HG03175 (cell line): ENCODE data around the gene SYNE2.
"Not testable (repeated sequence)": the region's sequence is repeated elsewhere in the genome, so short reads cannot be mapped to it uniquely, and the experiment has no call there.

ENCODE experiments used
- ATAC-seq: cut with Tn5 transposase; IDR thresholded peaks from one replicate; pipeline ENCODE4 v1.9.1; 2021; ENCODE audit warnings: mild to moderate bottlenecking, moderate library complexity; ENCODE audit not compliant: unreplicated experiment

Gene SYNE2

DNA sequence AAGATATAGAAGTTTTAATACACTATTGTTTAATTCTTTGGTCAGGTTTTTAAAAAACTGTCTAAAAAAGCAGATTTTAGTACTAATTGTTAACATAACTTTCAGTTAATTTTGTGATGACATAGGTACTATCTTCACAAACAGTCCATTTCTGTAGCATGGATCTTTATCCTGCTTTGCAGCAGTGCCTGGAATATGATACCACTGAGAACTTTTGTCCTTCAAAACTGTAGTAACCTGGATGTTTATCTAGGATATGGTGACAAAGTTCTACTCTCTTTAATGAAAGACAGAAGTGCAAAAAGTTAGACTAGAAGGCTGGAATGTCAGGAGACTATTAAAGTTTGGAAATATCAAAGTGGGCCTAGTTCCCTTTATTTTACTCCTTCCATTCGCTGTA lies 159.9 kb downstream of the SYNE2 start:
- no peak for ATAC-seq

DNA sequence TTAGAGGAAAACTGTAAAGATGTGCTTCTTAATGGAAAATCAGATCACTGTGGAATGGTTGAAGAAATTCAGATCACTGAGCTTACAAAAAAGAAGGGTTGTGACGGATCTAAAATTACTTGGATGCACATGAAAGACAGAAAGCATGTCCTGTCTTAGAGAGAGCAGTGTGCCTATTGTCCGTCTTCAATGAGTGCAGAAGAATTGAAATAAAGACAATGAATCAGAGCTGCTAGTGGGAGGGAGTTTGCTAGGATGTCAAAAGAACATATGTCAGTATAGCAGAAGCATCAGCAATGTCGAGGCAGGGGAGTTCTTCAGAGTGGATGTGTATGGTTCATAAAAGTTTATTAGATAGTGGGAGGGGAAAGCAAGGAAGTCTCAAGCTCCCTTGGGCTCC lies 172.7 kb downstream of the SYNE2 start:
- no peak for ATAC-seq

- no peak for ATAC-seq
Observed at GRCh38 chr14:64026600-64026999, 173.8 kb downstream of the SYNE2 start.

DNA sequence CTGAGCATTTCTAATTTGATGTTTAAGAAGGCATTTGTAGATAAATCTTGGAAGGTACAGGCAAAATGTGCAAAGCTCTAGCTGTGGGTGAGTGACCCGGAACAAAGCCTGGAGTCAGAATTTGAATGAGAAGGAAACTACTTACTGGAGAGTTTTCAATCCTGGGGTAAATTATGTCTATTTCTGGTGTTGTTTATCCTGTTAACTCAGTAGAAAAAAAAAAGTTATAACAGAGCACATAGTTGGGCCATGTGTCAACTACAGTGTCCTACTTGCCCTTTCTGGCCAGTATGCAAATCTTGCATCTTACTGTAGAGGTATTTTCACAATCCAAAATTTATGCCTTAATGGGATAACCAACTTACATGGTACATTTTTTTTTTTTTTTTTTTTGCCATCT lies 182.3 kb downstream of the SYNE2 start:
- ATAC-seq: no peak

DNA sequence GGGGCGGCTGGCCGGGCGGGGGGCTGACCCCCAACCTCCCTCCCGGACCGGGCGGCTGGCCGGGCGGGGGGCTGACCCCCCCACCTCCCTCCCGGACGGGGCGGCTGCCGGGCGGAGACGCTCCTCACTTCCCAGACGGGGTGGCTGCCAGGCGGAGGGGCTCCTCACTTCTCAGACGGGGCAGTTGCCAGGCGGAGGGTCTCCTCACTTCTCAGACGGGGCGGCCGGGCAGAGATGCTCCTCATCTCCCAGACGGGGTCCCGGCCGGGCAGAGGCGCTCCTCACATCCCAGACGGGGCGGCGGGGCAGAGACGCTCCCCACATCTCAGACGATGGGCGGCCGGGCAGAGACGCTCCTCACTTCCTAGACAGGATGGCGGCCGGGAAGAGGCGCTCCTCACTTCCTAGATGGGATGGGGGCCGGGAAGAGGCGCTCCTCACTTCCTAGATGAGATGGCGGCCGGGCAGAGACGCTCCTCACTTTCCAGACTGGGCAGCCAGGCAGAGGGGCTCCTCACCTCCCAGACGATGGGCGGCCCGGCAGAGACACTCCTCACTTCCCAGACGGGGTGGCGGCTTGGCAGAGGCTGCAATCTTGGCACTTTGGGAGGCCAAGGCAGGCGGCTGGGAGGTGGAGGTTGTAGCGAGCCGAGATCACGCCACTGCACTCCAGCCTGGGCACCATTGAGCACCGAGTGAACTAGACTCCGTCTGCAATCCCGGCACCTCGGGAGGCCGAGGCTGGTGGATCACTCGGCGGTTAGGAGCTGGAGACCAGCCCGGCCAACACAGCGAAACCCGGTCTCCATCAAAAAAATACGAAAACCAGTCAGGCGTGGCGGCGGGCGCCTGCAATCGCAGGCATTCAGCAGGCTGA lies 185.3 kb downstream of the SYNE2 start:
- ATAC-seq: not testable (repeated sequence)

DNA sequence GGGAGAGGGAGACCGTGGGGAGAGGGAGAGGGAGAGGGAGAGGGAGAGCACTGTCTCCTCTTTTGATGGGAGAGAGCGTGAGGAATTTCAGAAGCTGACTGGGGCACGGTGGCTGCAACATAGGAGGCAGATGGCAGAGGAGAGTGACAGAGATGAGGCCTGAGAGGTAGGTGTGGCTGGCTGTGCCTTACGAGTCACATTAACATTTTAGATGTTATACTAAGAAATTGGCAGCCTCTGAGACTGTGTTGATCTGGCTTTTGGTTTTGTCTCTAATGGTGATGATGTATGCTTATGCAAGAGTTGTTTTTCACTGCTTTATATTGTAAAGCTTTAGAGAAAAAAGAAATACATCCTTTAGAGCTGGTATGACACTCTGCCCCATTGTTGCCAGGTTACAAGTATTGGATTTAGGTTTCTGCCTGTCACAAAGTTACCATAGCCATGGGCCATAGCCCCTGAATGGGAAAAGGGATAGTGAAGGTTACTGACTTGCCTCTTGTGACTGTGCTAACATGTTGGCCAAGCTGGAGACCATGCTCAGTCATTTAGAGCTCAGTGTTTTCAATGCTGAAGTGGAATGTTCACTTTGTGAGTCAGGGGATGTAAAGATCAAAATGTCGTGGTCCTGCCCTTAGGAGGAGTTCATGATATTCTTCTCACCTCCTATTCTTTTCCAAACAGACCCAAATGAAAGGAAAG lies 186.2 kb downstream of the SYNE2 start:
- ATAC-seq: no peak

- no peak for ATAC-seq
Observed at GRCh38 chr14:64040044-64040443, 187.2 kb downstream of the SYNE2 start.

GRCh38 chr14:64043296-64043695 lies 190.5 kb downstream of the SYNE2 start:
- ATAC-seq: not testable (repeated sequence)

- ATAC-seq: no peak
Observed at GRCh38 chr14:64045091-64045490, 192.3 kb downstream of the SYNE2 start.

- ATAC-seq: no peak
Observed at GRCh38 chr14:64049616-64050381, 197.0 kb downstream of the SYNE2 start.

- no peak for ATAC-seq
Observed at GRCh38 chr14:64053694-64054669, 201.2 kb downstream of the SYNE2 start.

- ATAC-seq: no peak
Observed at GRCh38 chr14:64059454-64060198, 206.8 kb downstream of the SYNE2 start.

DNA sequence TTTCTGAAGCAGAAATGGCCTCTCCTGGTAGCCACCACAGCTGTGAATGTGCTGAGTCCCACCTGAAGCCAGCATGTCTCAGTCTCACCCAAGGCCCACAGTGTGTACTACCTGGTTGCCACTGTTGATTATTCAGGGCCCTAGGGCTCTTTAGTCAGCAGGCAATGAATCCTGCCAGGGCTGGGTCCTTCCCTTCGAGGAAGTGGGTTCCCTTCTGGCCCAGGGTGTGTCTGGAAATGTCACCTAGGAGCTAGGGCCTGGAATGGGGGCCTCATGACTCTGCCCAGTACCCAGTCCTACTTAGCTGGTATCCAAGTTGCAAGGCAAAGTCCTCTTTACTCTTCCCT lies 207.4 kb downstream of the SYNE2 start:
- no peak for ATAC-seq

DNA sequence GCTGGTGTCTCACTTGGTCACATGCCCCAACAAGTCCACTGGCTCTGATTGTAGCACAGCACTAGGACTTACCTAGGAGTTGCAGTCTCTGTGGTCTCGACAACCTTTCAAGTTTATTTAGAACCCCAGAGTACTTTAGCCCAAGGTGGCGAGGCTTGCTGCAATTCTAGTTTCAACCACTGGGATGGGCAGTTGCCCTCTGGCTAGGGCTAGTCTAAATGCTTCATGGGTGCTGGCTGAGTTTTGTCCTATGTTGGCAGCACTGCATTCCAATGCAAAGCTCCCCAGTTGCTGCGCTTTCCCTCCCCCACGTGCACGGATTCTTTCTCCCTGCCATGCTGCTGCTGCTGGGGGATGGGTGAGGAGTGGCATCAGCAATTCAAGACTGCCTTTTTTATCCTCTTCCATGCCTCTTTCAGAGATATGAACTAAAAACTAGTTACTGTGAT lies 207.9 kb downstream of the SYNE2 start:
- ATAC-seq: no peak

GRCh38 chr14:64061115-64061514 lies 208.3 kb downstream of the SYNE2 start:
- no peak for ATAC-seq

DNA sequence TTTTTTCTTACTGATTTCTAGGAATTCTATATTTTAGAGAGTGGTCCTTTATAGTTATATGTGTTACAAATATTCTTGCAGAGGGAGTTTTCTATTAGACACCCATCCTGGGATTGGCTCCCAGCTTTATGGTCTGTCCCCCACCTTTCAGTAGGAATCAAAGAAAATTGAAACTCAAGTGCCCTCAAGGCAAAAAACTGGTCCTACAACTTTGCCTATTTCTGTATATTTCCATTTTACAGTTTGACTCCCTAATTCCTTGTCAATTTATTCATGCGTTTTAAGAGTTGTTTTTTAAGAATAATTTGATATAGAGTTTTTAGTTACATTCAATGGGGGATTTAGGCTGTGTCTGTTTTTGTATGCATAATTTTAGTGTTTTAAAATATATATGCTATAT lies 208.9 kb downstream of the SYNE2 start:
- no peak for ATAC-seq

DNA sequence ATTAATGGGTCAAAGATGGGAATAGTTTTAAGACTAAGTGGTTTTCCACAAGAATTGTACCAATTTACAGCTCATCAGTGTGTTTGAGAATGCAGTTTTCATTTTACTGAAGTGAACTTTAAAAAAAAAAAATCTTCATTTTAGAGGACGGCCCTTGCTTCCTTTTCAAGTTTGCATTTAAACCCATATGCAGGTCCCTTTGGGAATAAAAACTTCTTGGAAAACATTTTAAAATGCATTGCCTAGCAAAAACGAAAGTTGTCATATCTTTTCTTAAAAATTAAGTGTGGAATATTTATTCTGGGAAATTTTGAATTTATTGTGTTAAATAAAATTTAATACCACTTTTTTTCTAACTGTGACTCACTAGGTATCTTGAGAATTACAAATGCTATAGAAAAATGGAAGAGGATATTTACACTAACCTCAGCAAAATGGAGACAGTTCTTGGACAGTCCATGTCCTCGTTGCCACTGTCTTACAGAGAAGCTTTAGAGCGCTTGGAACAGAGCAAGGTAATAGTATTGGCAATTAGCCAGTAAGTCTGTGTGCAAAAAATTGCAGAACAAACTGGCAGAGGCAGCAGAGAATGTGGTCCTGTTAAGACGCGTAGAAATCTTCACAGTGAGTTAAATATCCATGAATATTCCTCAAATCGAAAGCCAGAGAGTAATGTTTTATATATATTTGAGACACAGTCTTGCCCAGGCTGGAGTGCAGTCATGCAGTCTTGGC lies 209.7 kb downstream of the SYNE2 start:
- no peak for ATAC-seq

DNA sequence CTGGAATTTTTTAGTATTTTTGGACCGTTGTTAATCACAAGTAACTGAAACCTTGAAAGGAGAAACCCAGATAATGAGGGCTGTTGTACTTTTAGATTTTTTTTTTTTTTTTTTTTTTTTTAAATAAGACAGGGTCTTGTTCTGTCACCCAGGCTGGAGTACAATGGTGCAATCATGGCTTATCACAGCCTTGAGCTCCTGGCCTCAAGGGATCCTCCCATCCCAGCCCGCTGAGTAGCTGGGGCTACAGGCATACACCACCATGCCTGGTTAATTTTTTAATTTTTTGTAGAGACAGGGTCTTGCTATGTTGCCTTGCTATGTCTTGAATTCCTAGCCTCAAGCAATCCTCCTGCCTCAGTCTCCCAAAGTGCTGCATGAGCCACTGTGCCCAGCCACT lies 211.6 kb downstream of the SYNE2 start:
- ATAC-seq: no peak
